HEK293T (cell line): ENCODE measurements around the gene CGB3.

Experiments
- CTCF ChIA-PET: fragments of 350-600 bp; formaldehyde crosslinking; extraction: SDS; loops from one replicate; lab custom pipeline; 2021; ENCODE audit warnings: antibody characterized with exemption, inconsistent platforms; lab: Yijun Ruan, JAX
- POLR2A ChIA-PET: fragments of 350-600 bp; formaldehyde crosslinking; extraction: SDS; loops from one replicate; lab custom pipeline; 2020; ENCODE audit warnings: antibody characterized with exemption, inconsistent platforms; lab: Yijun Ruan, JAX
- DNase-seq: peaks from one replicate; pipeline ENCODE4 v3.0.0; 2012; ENCODE audit warnings: mixed read lengths; ENCODE audit errors: extremely low spot score
- ARNT ChIP-seq: fragments of 450-650 bp; IDR thresholded peaks from 2 replicates; pipeline ENCODE4 v1.6.1; 2017; ENCODE audit warnings: mild to moderate bottlenecking
- BHLHE40 ChIP-seq: fragments of 450-650 bp; IDR thresholded peaks from 2 replicates; pipeline ENCODE4 v1.6.1; 2016; ENCODE audit warnings: mild to moderate bottlenecking, moderate library complexity, borderline replicate concordance
- CTBP1 ChIP-seq: fragments of 450-650 bp; IDR thresholded peaks from 2 replicates; pipeline ENCODE4 v1.6.1; 2016; ENCODE audit warnings: borderline replicate concordance
- ELF4 ChIP-seq: fragments of 450-650 bp; IDR thresholded peaks from 2 replicates; pipeline ENCODE4 v1.6.1; 2017; ENCODE audit warnings: antibody characterized with exemption
- FOXA1 ChIP-seq: fragments of 450-650 bp; IDR thresholded peaks from 2 replicates; pipeline ENCODE4 v1.6.1; 2016; ENCODE audit warnings: mild to moderate bottlenecking
- FOXK2 ChIP-seq: fragments of 450-650 bp; IDR thresholded peaks from 2 replicates; pipeline ENCODE4 v1.6.1; 2016; ENCODE audit warnings: mild to moderate bottlenecking
- FOXM1 ChIP-seq: fragments of 450-650 bp; IDR thresholded peaks from 2 replicates; pipeline ENCODE4 v1.6.1; 2017; ENCODE audit warnings: mild to moderate bottlenecking, borderline replicate concordance
- HDGF ChIP-seq: fragments of 450-650 bp; IDR thresholded peaks from 2 replicates; pipeline ENCODE4 v1.6.1; 2017; ENCODE audit warnings: antibody characterized with exemption, borderline replicate concordance
- L3MBTL2 ChIP-seq: fragments of 450-650 bp; conservative IDR thresholded peaks from 2 replicates; pipeline ENCODE4 v1.6.1; 2016; ENCODE audit warnings: mild to moderate bottlenecking
- LEF1 ChIP-seq: fragments of 450-650 bp; IDR thresholded peaks from 2 replicates; pipeline ENCODE4 v1.6.1; 2017; ENCODE audit warnings: mild to moderate bottlenecking, borderline replicate concordance
- NFRKB ChIP-seq: fragments of 450-650 bp; IDR thresholded peaks from 2 replicates; pipeline ENCODE4 v1.6.1; 2016; ENCODE audit warnings: mild to moderate bottlenecking, moderate library complexity
- PKNOX1 ChIP-seq: fragments of 450-650 bp; IDR thresholded peaks from 2 replicates; pipeline ENCODE4 v1.6.1; 2016
- SP1 ChIP-seq: fragments of 450-650 bp; IDR thresholded peaks from 2 replicates; pipeline ENCODE4 v1.6.1; 2017
- SUZ12 ChIP-seq: fragments of 450-650 bp; IDR thresholded peaks from 2 replicates; pipeline ENCODE4 v1.6.1; 2016; ENCODE audit warnings: mild to moderate bottlenecking
- TARDBP ChIP-seq: fragments of 450-650 bp; IDR thresholded peaks from 2 replicates; pipeline ENCODE4 v1.6.1; 2016
- ZNF384 ChIP-seq: fragments of 450-650 bp; IDR thresholded peaks from 2 replicates; pipeline ENCODE4 v1.6.1; 2016

The CGB3 gene

DNA sequence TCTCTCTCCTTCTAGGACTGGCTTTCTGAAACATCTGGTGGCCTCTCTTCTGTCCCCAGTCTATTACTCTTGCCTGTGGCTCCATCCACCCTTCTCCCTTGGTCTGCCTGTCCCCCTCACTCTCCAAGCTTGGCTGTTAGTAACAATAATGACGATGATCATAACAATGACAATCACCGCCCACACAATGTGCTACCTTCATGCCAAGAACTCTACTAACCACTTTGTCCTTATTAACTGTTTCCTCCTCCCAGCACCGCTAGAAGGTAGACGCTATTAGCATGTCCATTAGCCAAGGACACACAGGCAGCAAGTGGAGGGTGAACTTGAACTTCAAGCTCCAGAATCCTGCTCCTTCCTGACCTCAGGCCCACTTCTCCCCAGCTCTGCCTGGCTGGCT lies 33.7 kb downstream of the CGB3 start:
- TF ChIP-seq TARDBP (no peak), FOXM1 (no peak), NFRKB (no peak), L3MBTL2 (no peak), SP1 (no peak), BHLHE40 (no peak), SUZ12 (no peak), FOXA1 (no peak), PKNOX1 (no peak), FOXK2 (no peak), ELF4 (no peak), CTBP1 (no peak), ARNT (no peak), HDGF (no peak), ZNF384 (no peak)
- DNase-seq, result no peak
- CTCF ChIA-PET, result no interaction called here
- POLR2A ChIA-PET, result interaction anchor here (1.0 kb wide), 1 partner anchor 9 kb away, joined by 3 read pairs; no protein-coding TSS in a partner anchor

GRCh38 chr19:48989701-48990291 lies 34.3 kb downstream of the CGB3 start:
- ChIA-PET POLR2A (no interaction called here), CTCF (no interaction called here)
- DNase-seq, result no peak
- TF ChIP-seq CTBP1 (no peak), FOXM1 (no peak)

GRCh38 chr19:48988860-48989259 lies 35.3 kb downstream of the CGB3 start:
- DNase-seq, result no peak
- POLR2A ChIA-PET, result no interaction called here
- TF ChIP-seq FOXM1 (no peak), ARNT (no peak), NFRKB (no peak), BHLHE40 (no peak), SUZ12 (no peak)
- CTCF ChIA-PET, result interaction anchor here (0.6 kb wide), 1 partner anchor 193 kb away, joined by 3 read pairs; no protein-coding TSS in a partner anchor

- POLR2A ChIA-PET, result no interaction called here
- no peak for DNase-seq
- CTCF ChIA-PET, result no interaction called here
- TF ChIP-seq ARNT, result no peak
- TF ChIP-seq BHLHE40, result no peak
- no peak for TF ChIP-seq FOXA1
- TF ChIP-seq PKNOX1, result no peak
- TF ChIP-seq CTBP1, result no peak
- TF ChIP-seq SP1, result no peak
- TF ChIP-seq HDGF, result no peak
Observed at GRCh38 chr19:48988286-48988685, 35.8 kb downstream of the CGB3 start.

- DNase-seq, result no peak
- TF ChIP-seq TARDBP (no peak), LEF1 (no peak), FOXA1 (no peak), HDGF (no peak), L3MBTL2 (no peak), FOXK2 (no peak), ZNF384 (no peak), CTBP1 (no peak), BHLHE40 (no peak), NFRKB (no peak), SUZ12 (no peak), ARNT (no peak), PKNOX1 (no peak), SP1 (no peak), ELF4 (no peak), FOXM1 (no peak)
- CTCF ChIA-PET, result interaction anchor here (0.6 to 1.0 kb wide), 2 partner anchors 12 to 17 kb away, joined by 3 read pairs; no protein-coding TSS in a partner anchor
- POLR2A ChIA-PET, result interaction anchor here (1.2 kb wide), 1 partner anchor 9 kb away, joined by 4 read pairs; no protein-coding TSS in a partner anchor
Observed at GRCh38 chr19:48987323-48987722, 36.8 kb downstream of the CGB3 start.

DNA sequence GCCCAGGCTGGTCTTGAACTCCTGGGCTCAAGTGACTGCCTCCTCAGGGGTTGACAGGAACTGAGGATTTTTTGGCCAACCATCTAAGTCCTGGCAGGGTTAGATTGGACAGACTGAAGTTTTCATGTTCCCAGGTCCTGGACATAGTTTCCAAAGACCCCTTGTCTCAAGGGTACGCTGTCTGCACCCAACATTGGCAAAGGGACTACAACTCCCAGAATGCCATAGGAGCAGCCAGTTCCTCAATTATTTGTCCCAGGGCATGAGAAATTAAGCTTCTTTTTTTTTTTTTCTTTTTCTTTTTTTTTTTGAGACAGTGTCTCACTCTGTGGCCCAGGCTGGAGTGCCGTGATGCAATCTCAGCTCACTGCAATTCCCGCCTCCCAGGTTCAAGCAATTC lies 37.9 kb downstream of the CGB3 start:
- POLR2A ChIA-PET, result interaction anchor here (1.2 kb wide), 1 partner anchor 8 kb away, joined by 4 read pairs; no protein-coding TSS in a partner anchor
- TF ChIP-seq TARDBP (no peak), ZNF384 (no peak), NFRKB (no peak), HDGF (no peak), SUZ12 (no peak), ELF4 (no peak), LEF1 (no peak), SP1 (no peak), ARNT (no peak), BHLHE40 (no peak), FOXK2 (no peak), FOXA1 (no peak), FOXM1 (no peak), PKNOX1 (no peak), CTBP1 (no peak), L3MBTL2 (no peak)
- DNase-seq, result no peak
- CTCF ChIA-PET, result interaction anchor here (1.0 kb wide), 1 partner anchor 13 kb away, joined by 3 read pairs; no protein-coding TSS in a partner anchor
